BLaER1 (cell line): Measurements from ENCODE around the gene PTH1R.

Experiments used
- H3K27ac ChIP-seq: shearing (Covaris generic); formaldehyde crosslinking; 2 replicates; pipeline ENCODE4 v1.8.1; 2022
- H3K27me3 ChIP-seq: shearing (Covaris generic); formaldehyde crosslinking; 2 replicates; pipeline ENCODE4 v1.8.1; 2022
- H3K36me3 ChIP-seq: shearing (Covaris generic); formaldehyde crosslinking; 2 replicates; pipeline ENCODE4 v1.8.1; 2022
- H3K4me1 ChIP-seq: shearing (Covaris generic); formaldehyde crosslinking; 2 replicates; pipeline ENCODE4 v1.8.1; 2022
- H3K4me2 ChIP-seq: shearing (Covaris generic); formaldehyde crosslinking; 2 replicates; pipeline ENCODE4 v1.8.1; 2022
- H3K4me3 ChIP-seq: shearing (Covaris generic); formaldehyde crosslinking; 2 replicates; pipeline ENCODE4 v1.8.1; 2022
- H3K9ac ChIP-seq: shearing (Covaris generic); formaldehyde crosslinking; 2 replicates; pipeline ENCODE4 v1.8.1; 2022
- H3K9me3 ChIP-seq: shearing (Covaris generic); formaldehyde crosslinking; 2 replicates; pipeline ENCODE4 v1.8.1; 2022
- H4K20me1 ChIP-seq: shearing (Covaris generic); formaldehyde crosslinking; 2 replicates; pipeline ENCODE4 v1.8.1; 2022
- Cebpa-rat ChIP-seq: shearing (Covaris generic); IDR thresholded peaks from 2 replicates; pipeline ENCODE4 v1.8.1; 2022

The PTH1R gene

DNA sequence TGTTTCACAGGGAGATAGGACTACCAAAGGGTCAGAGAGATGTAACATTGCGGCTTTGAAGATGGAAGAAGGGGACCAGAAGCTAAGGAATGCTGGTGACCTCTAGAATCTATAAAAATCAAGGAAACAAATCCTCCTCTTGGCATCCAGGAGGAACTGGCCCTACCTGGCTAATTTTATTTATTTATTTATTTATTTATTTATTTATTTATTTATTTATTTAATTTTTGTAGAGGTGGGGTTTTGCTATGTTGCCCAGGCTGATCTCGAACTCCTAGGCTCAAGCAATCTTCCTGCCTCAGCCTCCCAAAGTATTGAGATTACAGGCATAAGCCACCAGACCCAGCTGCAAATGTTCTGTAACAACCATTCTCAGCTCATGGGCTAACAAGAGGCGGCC is 34.0 kb upstream of the PTH1R start:
- H3K9ac ChIP-seq, result no peak overlapping the region
- H4K20me1 ChIP-seq, result no peaks in the 10 kb centered on the region
- H3K27ac ChIP-seq, result no peak overlapping the region
- no peak overlapping the region for H3K4me3 ChIP-seq
- H3K4me2 ChIP-seq, result no peak overlapping the region
- peaks cover 43% of the 10 kb centered on the region for H3K9me3 ChIP-seq
- peaks cover 23% of the 10 kb centered on the region for H3K4me1 ChIP-seq
- no peaks in the 10 kb centered on the region for H3K36me3 ChIP-seq
- no peak for TF ChIP-seq Cebpa-rat
- H3K27me3 ChIP-seq, result no peaks in the 10 kb centered on the region

DNA sequence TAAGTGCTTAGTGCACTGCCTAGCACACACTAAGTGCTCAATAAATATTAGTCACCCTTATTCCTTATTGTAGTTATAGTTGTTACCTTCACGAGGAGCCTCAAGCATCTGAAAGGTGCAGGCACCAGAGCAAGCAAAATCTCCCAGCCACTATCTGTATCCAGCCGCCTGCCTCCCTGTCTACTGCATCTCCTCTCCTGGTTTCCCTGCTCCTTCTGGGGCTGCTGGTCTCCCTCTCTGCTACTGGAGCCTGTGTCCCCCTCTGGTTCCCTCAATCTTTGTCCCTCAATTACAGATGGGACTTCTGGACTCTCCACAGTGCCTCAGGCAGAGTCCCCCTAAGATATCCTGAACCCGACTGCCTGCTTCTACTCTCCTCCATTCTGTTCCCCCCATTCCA is 33.1 kb upstream of the PTH1R start:
- no peak for TF ChIP-seq Cebpa-rat
- Histone ChIP-seq H3K4me2 (no peak overlapping the region), H3K9me3 (peaks cover 34% of the 10 kb centered on the region), H3K36me3 (no peaks in the 10 kb centered on the region), H4K20me1 (no peaks in the 10 kb centered on the region), H3K27ac (no peak overlapping the region), H3K4me3 (no peak overlapping the region), H3K9ac (no peak overlapping the region), H3K4me1 (peaks cover 23% of the 10 kb centered on the region), H3K27me3 (no peaks in the 10 kb centered on the region)

DNA sequence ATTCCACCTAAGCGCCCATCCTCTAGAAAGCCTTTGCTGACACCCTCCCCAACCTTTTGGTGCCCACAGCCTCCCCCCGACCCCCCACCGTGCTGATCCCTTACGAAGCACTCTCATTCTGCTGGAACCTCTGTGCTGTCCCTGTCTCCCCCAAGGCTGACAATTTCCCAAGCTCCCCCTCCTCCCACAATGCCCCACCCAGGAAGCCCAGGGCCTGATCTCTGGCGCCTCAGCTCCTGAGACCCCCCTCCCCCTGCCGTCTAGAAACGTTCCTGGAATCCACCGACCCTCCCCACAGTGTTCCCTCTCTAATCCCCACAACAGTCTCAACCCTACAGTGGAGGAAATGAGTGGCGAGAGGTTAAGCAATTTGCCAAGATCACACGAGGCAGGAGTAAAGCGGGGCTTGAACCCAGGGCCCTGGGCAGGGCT is 32.6 kb upstream of the PTH1R start:
- Histone ChIP-seq H3K36me3 (no peaks in the 10 kb centered on the region), H3K9ac (peak overlapping the region; percentile 84; the same call in 1 of the 2 replicates), H3K4me2 (peak overlapping the region; percentile 85), H4K20me1 (no peaks in the 10 kb centered on the region), H3K4me3 (peak overlapping the region; percentile 69), H3K27me3 (no peaks in the 10 kb centered on the region), H3K27ac (peak overlapping the region; percentile 87), H3K9me3 (peaks cover 29% of the 10 kb centered on the region), H3K4me1 (peaks cover 23% of the 10 kb centered on the region)
- TF ChIP-seq Cebpa-rat, result no peak

DNA sequence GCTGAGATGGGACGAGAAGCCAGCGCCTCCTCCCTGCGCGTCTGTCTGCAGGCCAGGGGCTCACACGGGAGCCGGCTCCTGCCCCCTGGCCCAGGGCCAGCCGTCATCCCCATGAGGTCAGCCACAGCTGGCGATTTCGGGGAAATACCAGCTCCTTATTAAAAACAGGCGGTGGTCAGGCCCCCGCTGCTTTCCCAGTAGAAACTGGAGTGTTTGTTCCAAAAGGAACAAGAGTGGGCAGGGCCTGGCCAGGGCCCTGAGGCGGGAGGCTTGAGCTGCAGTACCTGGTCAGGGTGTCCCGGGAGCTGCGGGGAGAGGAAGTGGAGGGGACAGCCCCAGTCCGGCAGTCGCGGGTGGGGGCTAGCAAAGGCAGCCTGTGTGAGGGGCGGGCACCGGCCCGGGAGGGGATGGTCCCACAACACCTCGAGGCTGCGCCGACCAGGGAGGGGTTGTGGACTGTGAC is 32.1 kb upstream of the PTH1R start:
- H3K4me1 ChIP-seq, result peaks cover 23% of the 10 kb centered on the region
- H3K9me3 ChIP-seq, result peaks cover 24% of the 10 kb centered on the region
- peak overlapping the region; percentile 85 for H3K4me2 ChIP-seq
- no peaks in the 10 kb centered on the region for H4K20me1 ChIP-seq
- H3K4me3 ChIP-seq, result peak overlapping the region; percentile 69
- no peak for TF ChIP-seq Cebpa-rat
- peak overlapping the region; percentile 87 for H3K27ac ChIP-seq
- H3K9ac ChIP-seq, result peak overlapping the region; percentile 84
- no peaks in the 10 kb centered on the region for H3K27me3 ChIP-seq
- no peaks in the 10 kb centered on the region for H3K36me3 ChIP-seq

DNA sequence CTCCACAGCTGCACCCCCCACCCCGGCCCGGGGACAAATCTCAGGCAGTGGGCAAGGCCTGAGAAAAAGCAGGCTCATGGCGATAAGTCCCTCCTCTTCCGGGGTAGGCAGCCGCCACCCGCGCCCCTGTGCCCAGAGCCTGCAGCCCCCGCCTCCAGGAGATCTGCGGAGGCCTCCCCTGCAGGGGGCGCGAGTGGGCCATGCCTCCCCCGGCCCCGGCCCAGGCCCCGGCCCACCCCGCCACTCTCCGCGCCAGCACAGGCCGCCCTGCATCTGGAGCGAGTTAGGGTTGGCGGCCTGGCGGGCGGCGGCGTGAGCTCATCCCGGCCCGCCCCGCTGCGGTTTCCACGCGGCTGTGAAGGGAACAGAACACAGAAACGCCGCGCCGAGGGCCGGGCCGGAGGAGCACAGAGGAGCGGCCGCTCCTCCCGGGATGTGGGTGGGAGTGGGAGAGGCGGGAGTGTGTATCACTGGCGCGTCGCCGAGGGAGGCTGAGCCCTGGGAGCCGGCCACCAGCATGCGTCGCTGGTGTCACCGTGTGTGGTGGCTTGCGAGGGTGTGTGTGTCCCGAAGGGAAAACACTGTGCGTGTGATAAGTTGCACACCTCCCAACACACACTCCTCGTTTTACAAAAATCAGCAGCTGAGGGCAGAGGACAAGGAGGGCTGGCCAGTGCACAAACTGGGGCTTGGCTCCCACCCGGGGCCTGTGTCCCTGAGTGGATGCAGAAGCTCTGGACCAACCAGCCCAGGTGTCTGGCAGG is 31.5 kb upstream of the PTH1R start:
- Histone ChIP-seq H3K9me3 (peaks cover 18% of the 10 kb centered on the region), H3K27me3 (no peaks in the 10 kb centered on the region), H3K4me1 (peaks cover 23% of the 10 kb centered on the region), H3K9ac (peak overlapping the region; percentile 84), H4K20me1 (no peaks in the 10 kb centered on the region), H3K36me3 (no peaks in the 10 kb centered on the region), H3K4me2 (peak overlapping the region; percentile 85), H3K4me3 (peak overlapping the region; percentile 69), H3K27ac (peak overlapping the region; percentile 87)
- no peak for TF ChIP-seq Cebpa-rat

DNA sequence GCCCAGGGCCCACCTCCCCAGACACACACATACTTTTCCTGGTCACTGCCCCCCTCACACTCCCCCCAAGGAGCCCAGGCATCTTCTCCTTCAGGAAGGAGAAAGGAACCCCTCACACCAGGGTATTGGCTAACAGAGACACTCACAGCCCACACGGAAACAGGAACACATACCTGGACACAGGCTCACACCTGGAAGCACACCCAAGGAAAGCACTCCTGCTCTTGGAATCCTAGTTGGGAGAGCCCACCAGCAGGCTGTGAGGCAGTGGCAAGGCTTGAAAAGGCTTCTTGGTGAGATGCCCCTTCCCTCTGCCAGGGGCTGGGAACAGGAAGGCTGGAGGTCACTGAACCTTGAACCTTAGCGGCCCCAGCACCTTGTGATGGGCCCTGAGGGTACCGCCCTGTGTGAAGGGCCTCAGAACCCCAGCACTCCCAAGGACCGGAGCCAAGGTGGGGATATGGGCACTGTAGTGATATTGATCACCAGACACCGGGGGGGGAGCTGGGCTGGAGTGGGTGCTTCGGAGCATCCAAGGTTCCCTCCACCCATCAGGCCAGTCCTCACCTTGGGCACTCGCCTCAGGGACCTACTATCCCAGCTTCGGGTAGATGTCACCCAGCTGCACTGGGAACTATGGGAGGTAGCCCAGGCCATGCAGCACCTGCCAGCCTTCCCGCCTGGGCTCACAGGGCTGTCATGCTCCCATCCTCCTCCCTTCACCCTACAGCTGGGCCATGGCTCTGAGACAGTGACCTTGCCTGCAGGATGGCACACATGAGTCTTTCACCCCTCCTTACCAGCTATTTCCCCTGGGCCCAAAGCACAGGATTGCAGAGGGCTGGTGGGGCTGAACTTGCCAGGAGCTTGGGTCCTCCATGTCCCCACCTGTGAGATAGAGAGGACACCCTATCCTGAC is 30.6 kb upstream of the PTH1R start:
- H4K20me1 ChIP-seq, result no peaks in the 10 kb centered on the region
- H3K27ac ChIP-seq, result peak overlapping the region; percentile 87
- H3K36me3 ChIP-seq, result no peaks in the 10 kb centered on the region
- H3K27me3 ChIP-seq, result no peaks in the 10 kb centered on the region
- no peak for TF ChIP-seq Cebpa-rat
- peaks cover 23% of the 10 kb centered on the region for H3K4me1 ChIP-seq
- H3K9me3 ChIP-seq, result peaks cover 9% of the 10 kb centered on the region; the same call in 1 of the 2 replicates
- H3K4me2 ChIP-seq, result peak overlapping the region; percentile 85
- H3K4me3 ChIP-seq, result peak overlapping the region; percentile 69
- peak overlapping the region; percentile 84 for H3K9ac ChIP-seq

DNA sequence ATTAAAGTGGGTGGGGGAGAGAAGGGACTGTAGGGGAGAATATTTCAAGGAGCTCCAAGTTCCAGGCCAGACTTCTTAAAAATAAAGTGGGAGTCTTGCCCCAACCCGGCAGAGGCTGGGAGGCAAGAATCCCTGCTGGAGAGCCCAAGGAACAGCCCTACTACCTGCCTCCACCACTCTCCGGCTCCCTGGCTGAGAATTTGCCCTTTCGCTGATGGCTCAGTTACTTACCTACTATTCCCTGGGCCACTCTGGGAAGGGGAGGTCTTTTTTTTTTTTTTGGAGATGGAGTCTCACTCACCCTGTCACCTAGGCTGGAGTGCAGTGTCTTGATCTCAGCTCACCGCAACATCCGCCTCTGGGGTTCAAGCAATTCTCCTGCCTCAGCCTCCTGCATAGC is 29.8 kb upstream of the PTH1R start:
- Histone ChIP-seq H3K9me3 (peaks cover under 1% of the 10 kb centered on the region; the same call in 1 of the 2 replicates), H4K20me1 (no peaks in the 10 kb centered on the region), H3K4me2 (no peak overlapping the region), H3K4me1 (peaks cover 23% of the 10 kb centered on the region), H3K9ac (no peak overlapping the region), H3K27ac (no peak overlapping the region), H3K36me3 (no peaks in the 10 kb centered on the region), H3K4me3 (no peak overlapping the region), H3K27me3 (no peaks in the 10 kb centered on the region)
- TF ChIP-seq Cebpa-rat, result no peak

DNA sequence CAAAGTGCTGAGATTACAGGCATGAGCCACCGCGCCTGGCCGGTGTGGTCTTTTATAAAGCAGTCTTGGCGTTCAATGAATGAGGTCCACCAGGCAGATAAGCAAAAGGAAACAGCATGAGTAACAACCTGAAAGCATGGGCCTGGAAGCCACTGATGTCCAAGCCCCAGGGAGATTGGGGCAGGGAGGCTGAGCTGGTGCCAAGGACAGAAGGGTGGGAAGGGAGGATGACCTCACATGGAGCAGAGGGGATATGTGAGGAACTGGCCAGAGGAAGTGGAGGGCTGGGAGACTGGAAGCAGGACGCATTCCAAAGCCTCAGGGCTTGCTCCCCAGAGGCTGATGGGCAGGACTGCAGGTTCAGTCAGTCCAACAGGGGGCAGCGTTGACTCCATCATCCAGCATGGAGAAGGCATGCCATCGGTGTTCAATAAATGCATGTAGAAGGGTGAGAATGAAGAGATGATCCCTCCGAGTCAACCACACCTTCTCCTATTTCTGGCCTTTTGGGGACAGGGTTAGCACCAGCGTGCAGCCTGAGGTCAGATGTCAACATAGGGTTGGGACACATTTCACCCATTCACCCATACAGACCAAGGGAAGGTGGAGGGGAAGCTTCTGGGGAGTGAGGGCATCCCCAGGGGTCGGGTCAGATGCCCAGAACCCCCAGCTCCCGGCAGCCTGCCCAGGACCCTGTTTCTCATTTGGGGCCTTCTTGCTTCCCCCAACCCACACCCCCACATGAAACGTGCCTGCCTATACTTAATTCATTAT is 29.1 kb upstream of the PTH1R start:
- peaks cover 23% of the 10 kb centered on the region for H3K4me1 ChIP-seq
- H4K20me1 ChIP-seq, result no peaks in the 10 kb centered on the region
- no peak overlapping the region for H3K9ac ChIP-seq
- no peaks in the 10 kb centered on the region for H3K27me3 ChIP-seq
- no peak overlapping the region for H3K27ac ChIP-seq
- no peak for TF ChIP-seq Cebpa-rat
- H3K4me3 ChIP-seq, result no peak overlapping the region
- no peaks in the 10 kb centered on the region for H3K9me3 ChIP-seq
- H3K4me2 ChIP-seq, result no peak overlapping the region
- no peaks in the 10 kb centered on the region for H3K36me3 ChIP-seq

DNA sequence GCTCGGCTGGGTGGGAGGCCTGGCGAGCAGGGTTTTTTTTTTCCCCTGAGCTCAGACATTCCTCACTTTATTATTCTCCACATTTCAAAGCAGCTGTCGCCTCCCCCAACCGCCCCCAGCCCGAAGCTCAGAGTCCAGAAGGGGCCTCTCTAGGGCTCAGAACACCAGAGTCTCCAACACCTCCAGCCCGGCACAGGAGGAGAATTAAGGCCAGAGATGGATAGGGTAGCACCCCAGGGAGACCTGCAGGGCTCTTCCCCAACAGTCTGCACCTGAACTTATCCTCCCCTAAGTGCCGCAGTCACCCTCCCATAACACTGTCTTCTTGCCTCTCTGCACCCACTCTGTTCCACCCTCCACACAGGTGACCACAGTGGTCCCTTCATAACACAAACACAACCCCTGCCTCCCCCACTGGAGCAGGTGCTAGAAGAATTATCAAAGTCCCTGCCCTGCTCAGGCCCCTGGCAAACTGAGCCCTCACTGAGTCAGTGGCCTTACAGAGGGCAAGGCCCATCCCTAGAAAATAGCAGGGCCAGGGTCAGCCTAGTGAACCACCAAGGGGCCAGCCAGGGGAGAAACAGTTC is 28.4 kb upstream of the PTH1R start:
- Histone ChIP-seq H3K4me2 (no peak overlapping the region), H3K27me3 (no peaks in the 10 kb centered on the region), H3K27ac (no peak overlapping the region), H3K9ac (no peak overlapping the region), H3K36me3 (no peaks in the 10 kb centered on the region), H3K9me3 (no peaks in the 10 kb centered on the region), H3K4me3 (no peak overlapping the region), H4K20me1 (no peaks in the 10 kb centered on the region), H3K4me1 (peaks cover 23% of the 10 kb centered on the region)
- TF ChIP-seq Cebpa-rat, result no peak
